ENCODE measurements around the gene VAMP8.
A peak's percentile ranks its signal among the peaks of the same experiment; 100 is the strongest.
"Not testable (repeated sequence)": the region's sequence is repeated elsewhere in the genome, so short reads cannot be mapped to it uniquely, and the experiment has no call there.

The VAMP8 gene

GRCh38 chr2:85541753-85542457 is 35.5 kb upstream of the VAMP8 start:
- no peak for DNase-seq (ENCODE audit: low read depth)
- TF ChIP-seq CTCF (IDR thresholded peaks at IDR 0.05; ENCODE audit: low read length, missing control alignments) = no peak
- peak overlapping the region; percentile 95 for H3K4me3 ChIP-seq (replicated peaks; ENCODE audit: low read depth, low read length)

GRCh38 chr2:85542777-85543176 is 34.6 kb upstream of the VAMP8 start:
- TF ChIP-seq CTCF (IDR thresholded peaks at IDR 0.05; ENCODE audit: low read length, missing control alignments) = no peak
- no peak for DNase-seq (ENCODE audit: low read depth)
- H3K4me3 ChIP-seq (replicated peaks; ENCODE audit: low read depth, low read length) = no peak overlapping the region

- not testable (repeated sequence) for DNase-seq (ENCODE audit: low read depth); H3K4me3 ChIP-seq (replicated peaks; ENCODE audit: low read depth, low read length)
Measured at GRCh38 chr2:85544254-85544691, 33.1 kb upstream of the VAMP8 start.

- H3K4me3 ChIP-seq (replicated peaks; ENCODE audit: low read depth, low read length); DNase-seq (ENCODE audit: low read depth): not testable (repeated sequence)
Measured at GRCh38 chr2:85544915-85545779, 32.2 kb upstream of the VAMP8 start.

- no peak for DNase-seq (ENCODE audit: low read depth)
- no peak for TF ChIP-seq CTCF (IDR thresholded peaks at IDR 0.05; ENCODE audit: low read length, missing control alignments)
- H3K4me3 ChIP-seq (replicated peaks; ENCODE audit: low read depth, low read length) = no peak overlapping the region
Measured at GRCh38 chr2:85545780-85546240, 31.6 kb upstream of the VAMP8 start.

GRCh38 chr2:85547089-85547858 is 30.1 kb upstream of the VAMP8 start:
- H3K4me3 ChIP-seq (replicated peaks; ENCODE audit: low read depth, low read length) = no peak overlapping the region
- no peak for TF ChIP-seq CTCF (IDR thresholded peaks at IDR 0.05; ENCODE audit: low read length, missing control alignments)
- no peak for DNase-seq (ENCODE audit: low read depth)

- no peak overlapping the region for H3K4me3 ChIP-seq (replicated peaks; ENCODE audit: low read depth, low read length)
- peak; percentile 33 for DNase-seq (ENCODE audit: low read depth)
- no peak for TF ChIP-seq CTCF (IDR thresholded peaks at IDR 0.05; ENCODE audit: low read length, missing control alignments)
Measured at GRCh38 chr2:85547859-85548607, 29.4 kb upstream of the VAMP8 start.
